Measurements from ENCODE around the gene C1orf21.

The C1orf21 gene

DNA sequence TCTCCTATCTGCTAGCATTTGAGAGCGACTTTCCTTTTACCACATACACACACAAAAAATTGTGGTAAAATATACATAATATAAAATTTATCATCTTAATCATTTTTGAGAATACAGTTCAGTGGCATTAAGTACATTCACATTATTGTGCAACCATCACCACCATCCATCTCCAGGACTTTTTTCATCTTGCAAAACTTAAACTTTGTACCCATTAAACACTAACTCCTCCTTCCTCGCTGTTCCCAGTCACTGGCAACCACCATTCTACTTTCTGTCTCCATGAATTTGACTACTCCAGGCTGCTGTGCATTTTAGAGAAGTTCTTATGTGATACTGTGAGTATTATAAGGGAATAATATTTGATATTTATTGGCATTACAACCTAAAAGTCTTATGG is 181.3 kb downstream of the C1orf21 start:
- DNase-seq (ENCODE audit: extremely low read depth, low read depth): no peak
- TF ChIP-seq, protein P1, sequence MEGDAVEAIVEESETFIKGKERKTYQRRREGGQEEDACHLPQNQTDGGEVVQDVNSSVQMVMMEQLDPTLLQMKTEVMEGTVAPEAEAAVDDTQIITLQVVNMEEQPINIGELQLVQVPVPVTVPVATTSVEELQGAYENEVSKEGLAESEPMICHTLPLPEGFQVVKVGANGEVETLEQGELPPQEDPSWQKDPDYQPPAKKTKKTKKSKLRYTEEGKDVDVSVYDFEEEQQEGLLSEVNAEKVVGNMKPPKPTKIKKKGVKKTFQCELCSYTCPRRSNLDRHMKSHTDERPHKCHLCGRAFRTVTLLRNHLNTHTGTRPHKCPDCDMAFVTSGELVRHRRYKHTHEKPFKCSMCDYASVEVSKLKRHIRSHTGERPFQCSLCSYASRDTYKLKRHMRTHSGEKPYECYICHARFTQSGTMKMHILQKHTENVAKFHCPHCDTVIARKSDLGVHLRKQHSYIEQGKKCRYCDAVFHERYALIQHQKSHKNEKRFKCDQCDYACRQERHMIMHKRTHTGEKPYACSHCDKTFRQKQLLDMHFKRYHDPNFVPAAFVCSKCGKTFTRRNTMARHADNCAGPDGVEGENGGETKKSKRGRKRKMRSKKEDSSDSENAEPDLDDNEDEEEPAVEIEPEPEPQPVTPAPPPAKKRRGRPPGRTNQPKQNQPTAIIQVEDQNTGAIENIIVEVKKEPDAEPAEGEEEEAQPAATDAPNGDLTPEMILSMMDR (IDR thresholded peaks at IDR 0.05; ENCODE audit: low read depth, low read length): no peak

DNA sequence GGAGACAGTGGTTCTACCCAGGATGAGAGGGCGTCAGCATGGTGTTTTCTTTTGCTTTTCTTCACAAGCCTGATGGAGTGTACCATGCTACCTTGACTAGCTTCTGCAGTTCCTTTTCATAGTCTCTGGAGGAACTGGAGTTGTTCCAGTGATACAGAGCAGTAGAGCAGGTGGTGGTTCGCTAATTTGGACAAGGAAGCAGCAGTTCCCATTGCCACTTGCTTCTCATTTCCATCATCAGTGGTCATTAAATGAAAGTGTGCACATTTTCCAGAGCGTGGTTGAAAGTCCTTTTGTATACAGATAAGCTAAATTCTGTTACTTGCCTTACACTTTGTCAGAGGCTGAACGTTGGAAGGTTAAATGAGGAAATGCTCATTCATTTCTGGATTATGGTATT is 182.3 kb downstream of the C1orf21 start:
- no peak for DNase-seq (ENCODE audit: extremely low read depth, low read depth)
- TF ChIP-seq, protein P1 (IDR thresholded peaks at IDR 0.05; ENCODE audit: low read depth, low read length): no peak

DNA sequence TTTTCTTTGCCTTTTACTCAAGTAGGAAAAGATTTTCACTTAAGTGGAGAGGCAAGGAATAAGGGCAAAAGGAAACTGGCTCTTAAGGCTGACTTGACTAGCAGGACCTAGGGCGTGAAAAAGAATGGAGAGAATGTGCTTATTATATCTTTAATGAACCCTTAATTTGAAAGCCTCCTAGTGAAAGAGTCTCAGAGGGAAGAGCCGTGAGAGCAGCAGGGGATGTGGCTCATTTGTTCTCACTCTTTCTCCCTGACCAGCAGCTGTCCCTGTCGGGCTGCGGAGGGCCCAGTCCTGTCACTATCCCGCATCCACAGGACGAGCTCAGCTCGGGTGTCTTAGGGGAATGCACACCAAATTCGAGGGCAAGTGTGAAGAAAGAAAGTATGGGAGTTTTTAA is 187.8 kb downstream of the C1orf21 start:
- DNase-seq (ENCODE audit: extremely low read depth, low read depth): no peak
- TF ChIP-seq, protein P1 (IDR thresholded peaks at IDR 0.05; ENCODE audit: low read depth, low read length): no peak

DNA sequence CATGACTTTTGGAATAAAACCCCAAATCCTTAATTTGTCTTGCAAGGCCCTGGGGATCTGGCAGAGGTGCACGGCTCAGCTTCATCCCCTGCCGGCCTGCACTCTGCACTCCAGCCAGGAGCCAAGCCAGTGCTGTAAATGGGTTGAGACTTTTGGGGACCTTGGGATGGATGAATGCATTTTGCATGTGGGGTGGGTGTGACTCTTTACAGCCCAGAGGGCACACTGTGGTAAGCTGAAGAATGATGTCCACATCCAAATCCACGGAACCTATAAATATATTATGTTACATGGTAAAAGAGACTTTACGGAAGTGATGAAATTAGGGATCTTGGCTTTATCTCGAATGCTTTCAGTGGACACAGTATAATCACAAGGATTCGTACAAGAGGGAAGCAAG is 190.0 kb downstream of the C1orf21 start:
- TF ChIP-seq, protein P1 (IDR thresholded peaks at IDR 0.05; ENCODE audit: low read depth, low read length): peak; percentile 1; the same call in 1 of the 2 replicates

DNA sequence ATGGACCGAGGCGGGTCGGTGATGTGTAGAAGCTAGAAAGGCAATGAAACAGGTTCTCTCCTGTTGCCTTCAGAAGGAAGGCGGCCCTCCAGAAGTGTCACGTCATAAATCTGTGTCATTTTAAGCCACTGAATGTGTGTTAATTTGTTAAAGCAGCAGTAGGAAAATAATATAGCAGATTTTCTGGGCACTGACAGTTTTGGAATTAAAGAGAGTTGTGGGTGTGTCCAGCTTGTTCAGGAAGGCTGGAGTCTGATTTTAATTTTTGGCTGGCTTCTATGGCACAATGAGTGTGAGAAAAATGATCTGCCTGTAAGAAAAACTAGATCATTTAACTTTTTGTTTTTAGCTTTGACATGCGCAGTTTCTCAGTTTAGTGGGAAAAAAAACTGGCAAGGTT is 190.5 kb downstream of the C1orf21 start:
- no peak for DNase-seq (ENCODE audit: extremely low read depth, low read depth)
- TF ChIP-seq, protein P1 (IDR thresholded peaks at IDR 0.05; ENCODE audit: low read depth, low read length): no peak

More for the DNA sequence above, 190.0 kb downstream of the C1orf21 start:
- DNase-seq (ENCODE audit: extremely low read depth, low read depth): no peak

DNA sequence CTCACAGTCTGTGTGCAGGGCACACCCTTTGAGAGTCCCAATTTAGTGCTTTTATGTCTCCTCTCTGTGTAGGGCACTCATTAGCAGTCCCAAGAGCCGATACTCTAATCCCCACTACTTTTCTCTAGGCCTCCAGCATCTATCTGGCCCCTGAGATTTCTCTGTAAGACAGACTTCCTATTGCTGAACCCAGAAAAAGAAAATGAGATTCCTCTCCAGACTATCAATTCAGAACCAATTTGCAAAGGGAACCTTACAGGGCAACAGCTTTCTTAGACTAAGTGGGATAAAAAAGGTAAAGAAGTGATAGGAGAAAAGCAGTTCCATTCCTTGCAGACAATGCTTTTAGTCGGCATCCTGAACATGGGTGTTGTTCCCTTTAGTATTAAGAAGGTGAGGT is 195.6 kb downstream of the C1orf21 start:
- TF ChIP-seq, protein P1 (IDR thresholded peaks at IDR 0.05; ENCODE audit: low read depth, low read length): no peak
- no peak for DNase-seq (ENCODE audit: extremely low read depth, low read depth)

DNA sequence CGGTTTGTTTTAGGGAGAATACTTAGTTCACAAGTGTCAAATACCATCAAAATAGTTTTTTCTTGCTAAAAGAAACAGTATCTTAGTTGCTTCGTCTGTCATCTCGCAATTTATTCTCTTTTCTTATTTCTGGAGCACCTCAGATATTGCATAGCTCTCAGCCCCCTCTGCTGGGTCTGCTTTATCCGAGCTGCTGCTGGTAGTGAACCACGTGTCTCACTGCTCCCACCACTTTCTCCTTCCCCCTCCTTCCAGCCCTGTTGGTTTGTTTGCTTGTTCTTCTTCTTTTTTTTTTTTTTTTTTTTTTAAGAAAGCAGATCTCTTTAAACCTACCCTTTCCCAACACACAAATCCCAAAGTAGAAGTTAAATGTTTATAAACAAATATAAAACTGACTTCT is 197.0 kb downstream of the C1orf21 start:
- TF ChIP-seq, protein P1 (IDR thresholded peaks at IDR 0.05; ENCODE audit: low read depth, low read length): no peak
- DNase-seq (ENCODE audit: extremely low read depth, low read depth): no peak
